AG04450 (cell line): ENCODE data around the gene PAPPA2. TPM values are rescaled to one million over a fixed set of nuclear protein-coding genes. Genes with fewer than 3 reads are reported as not detected.
A peak's percentile ranks its signal among the peaks of the same experiment; 100 is the strongest.
"Not testable (repeated sequence)": the region's sequence is repeated elsewhere in the genome, so short reads cannot be mapped to it uniquely, and the experiment has no call there.

Source experiments
- CTCF ChIA-PET: fragments of 300-600, 350-600 bp; formaldehyde crosslinking; extraction: SDS; loops from one replicate; lab custom pipeline; 2022; ENCODE audit warnings: antibody characterized with exemption, inconsistent platforms; lab: Charles Lee
- POLR2A ChIA-PET: fragments of 350-600 bp; formaldehyde crosslinking; extraction: SDS; loops from one replicate; lab custom pipeline; 2021; ENCODE audit warnings: antibody characterized with exemption, inconsistent platforms; lab: Yijun Ruan, JAX
- DNase-seq: peaks from one replicate; pipeline ENCODE4 v3.0.0-alpha.2; 2011; ENCODE audit warnings: low read depth, low spot score
- H3K27ac ChIP-seq: one replicate; pipeline ENCODE4 v1.5.1; 2012; ENCODE audit warnings: low read depth, low read length, control low read depth
- H3K27me3 ChIP-seq: one replicate; pipeline ENCODE4 v1.6.0; 2012; ENCODE audit warnings: low read length; ENCODE audit not compliant: control insufficient read depth, insufficient read depth
- H3K4me3 ChIP-seq: 2 replicates; pipeline ENCODE4 v1.5.1; 2011; ENCODE audit warnings: mild to moderate bottlenecking, low read depth, low read length, control low read depth
- H3K9me3 ChIP-seq: 2 replicates; pipeline ENCODE4 v1.5.1; 2012; ENCODE audit warnings: low read length; ENCODE audit not compliant: control insufficient read depth, insufficient read depth
- CTCF ChIP-seq: IDR thresholded peaks from 2 replicates; pipeline ENCODE4 v1.5.1; 2011; ENCODE audit warnings: low read depth, low read length, control low read depth, inconsistent platforms
- polyA plus RNA-seq: library from polyadenylated mRNA; depleted of rRNA; stranded (reverse); fragments of >200 nt; gene quantifications from 2 replicates; pipeline ENCODE4 v1.2.3, GENCODE V29; 2011

PAPPA2 gene
- polyA plus RNA-seq, 1 experiment = 0.29 TPM

- H3K4me3 ChIP-seq = no peak overlapping the region
- ChIA-PET POLR2A (no interaction called here), CTCF (interaction anchor here (2.9 kb wide), 1 partner anchor 322 kb away, joined by 21 read pairs; no protein-coding TSS in a partner anchor)
- H3K27me3 ChIP-seq = no peaks in the 10 kb centered on the region
- no peaks in the 10 kb centered on the region for H3K9me3 ChIP-seq
- H3K27ac ChIP-seq = no peak overlapping the region
- DNase-seq = no peak
- TF ChIP-seq CTCF = no peak
Observed at GRCh38 chr1:176558561-176558960, 95.6 kb downstream of the PAPPA2 start.

GRCh38 chr1:176559474-176559873 lies 96.5 kb downstream of the PAPPA2 start:
- Histone ChIP-seq H3K9me3 (no peaks in the 10 kb centered on the region), H3K27me3 (no peaks in the 10 kb centered on the region), H3K27ac (no peak overlapping the region), H3K4me3 (no peak overlapping the region)
- TF ChIP-seq CTCF = no peak
- no peak for DNase-seq
- CTCF ChIA-PET = interaction anchor here (0.9 to 3.4 kb wide), 7 partner anchors 20 to 323 kb away, joined by 3 to 31 read pairs (median 4); no protein-coding TSS in a partner anchor
- POLR2A ChIA-PET = no interaction called here

- POLR2A ChIA-PET = no interaction called here
- Histone ChIP-seq H3K9me3 (no peaks in the 10 kb centered on the region), H3K27me3 (no peaks in the 10 kb centered on the region), H3K4me3 (no peak overlapping the region), H3K27ac (no peak overlapping the region)
- CTCF ChIA-PET = interaction anchor here (0.9 to 3.4 kb wide), 8 partner anchors 10 to 323 kb away, joined by 3 to 31 read pairs (median 4); no protein-coding TSS in a partner anchor
- TF ChIP-seq CTCF = peak; percentile 77
- peak; percentile 3 for DNase-seq
Observed at GRCh38 chr1:176559878-176560277, 96.9 kb downstream of the PAPPA2 start.

- Histone ChIP-seq H3K27me3 (no peaks in the 10 kb centered on the region), H3K4me3 (no peak overlapping the region), H3K9me3 (no peaks in the 10 kb centered on the region), H3K27ac (no peak overlapping the region)
- no peak for TF ChIP-seq CTCF
- CTCF ChIA-PET = interaction anchor here (0.5 to 3.4 kb wide), 6 partner anchors 9 to 1221 kb away, joined by 3 to 31 read pairs (median 7); no protein-coding TSS in a partner anchor
- DNase-seq = no peak
- POLR2A ChIA-PET = no interaction called here
Observed at GRCh38 chr1:176560681-176561080, 97.7 kb downstream of the PAPPA2 start.

GRCh38 chr1:176561761-176562160 lies 98.8 kb downstream of the PAPPA2 start:
- H3K9me3 ChIP-seq, DNase-seq, H3K27ac ChIP-seq, POLR2A ChIA-PET, H3K4me3 ChIP-seq, H3K27me3 ChIP-seq: not testable (repeated sequence)
- CTCF ChIA-PET = interaction anchor here (3.4 kb wide), 1 partner anchor 130 kb away, joined by 31 read pairs; no protein-coding TSS in a partner anchor
